Smooth muscle cell (in vitro differentiated cells): ENCODE results near the gene CUX1. TPM values are rescaled to one million over a fixed set of nuclear protein-coding genes. Genes with fewer than 3 reads are reported as not detected.

ENCODE experiments used
- DNase-seq: peaks from one replicate; lab custom pipeline; 2025; ENCODE audit not compliant: unreplicated experiment; lab: John Stamatoyannopoulos, UW
- H2AFZ ChIP-seq: fragments of 200-600 bp; sonication (generic); 2 replicates; pipeline ENCODE4 v1.6.0; 2016; ENCODE audit warnings: antibody characterized with exemption, low read depth, mild to moderate bottlenecking
- H3F3A ChIP-seq: fragments of 200-600 bp; sonication (generic); 2 replicates; pipeline ENCODE4 v1.6.0; 2017; ENCODE audit warnings: antibody characterized with exemption, low read depth
- H3K27ac ChIP-seq: fragments of 200-600 bp; sonication (generic); 2 replicates; pipeline ENCODE4 v1.5.1; 2016; ENCODE audit warnings: low read depth, mild to moderate bottlenecking
- H3K27me3 ChIP-seq: fragments of 200-600 bp; sonication (generic); 2 replicates; pipeline ENCODE4 v1.6.1; 2016; ENCODE audit warnings: low read depth, mild to moderate bottlenecking
- H3K36me3 ChIP-seq: fragments of 200-600 bp; sonication (generic); 2 replicates; pipeline ENCODE4 v1.5.1; 2016; ENCODE audit warnings: low read depth
- H3K4me1 ChIP-seq: fragments of 200-600 bp; sonication (generic); 2 replicates; pipeline ENCODE4 v1.5.1; 2016; ENCODE audit warnings: low read depth
- H3K4me2 ChIP-seq: fragments of 200-600 bp; sonication (generic); 2 replicates; pipeline ENCODE4 v1.6.0; 2016; ENCODE audit warnings: mild to moderate bottlenecking
- H3K4me3 ChIP-seq: fragments of 200-600 bp; sonication (generic); 2 replicates; pipeline ENCODE4 v1.5.1; 2016; ENCODE audit warnings: mild to moderate bottlenecking
- H3K79me2 ChIP-seq: fragments of 200-600 bp; sonication (generic); 2 replicates; pipeline ENCODE4 v1.6.0; 2016; ENCODE audit warnings: low read depth, mild to moderate bottlenecking
- H3K9ac ChIP-seq: fragments of 200-600 bp; sonication (generic); 2 replicates; pipeline ENCODE4 v1.6.0; 2016; ENCODE audit warnings: low read depth
- H3K9me3 ChIP-seq: fragments of 200-600 bp; sonication (generic); replicated peaks from 2 replicates; pipeline ENCODE4 v1.5.1; 2016; ENCODE audit warnings: low read depth
- H4K20me1 ChIP-seq: fragments of 200-600 bp; sonication (generic); 2 replicates; pipeline ENCODE4 v1.6.0; 2016; ENCODE audit warnings: low read depth
- WGBS: methylation state at CpG from one replicate; pipeline ENCODE4 v1.1.7; 2016; ENCODE audit warnings: low lambda C conversion rate; 5-methylcytosine and 5-hydroxymethylcytosine counted together
- polyA plus RNA-seq: library from polyadenylated mRNA; unstranded; fragments of >200 nt; fragmentation: Nextera tagmentation; extraction: Ambion mirVana; gene quantifications from 2 replicates; pipeline ENCODE4 v1.2.1, GENCODE V29; 2016
- total RNA-seq: library from RNA; depleted of rRNA; stranded (reverse); fragments of >200 nt; gene quantifications from 2 replicates; pipeline ENCODE4 v1.2.3, GENCODE V29; 2014
- TF ChIP-seq, protein P1 (sequence below): fragments of 200-600 bp; sonication (generic); IDR thresholded peaks from 2 replicates; pipeline ENCODE4 v1.5.1; 2017; ENCODE audit warnings: borderline replicate concordance, mild to moderate bottlenecking, antibody characterized with exemption; ENCODE audit not compliant: insufficient read depth, poor library complexity, severe bottlenecking

CUX1 gene
- total and polyA plus RNA-seq, 2 experiments from 2014 or later = 56.3 to 78.4 TPM

DNA sequence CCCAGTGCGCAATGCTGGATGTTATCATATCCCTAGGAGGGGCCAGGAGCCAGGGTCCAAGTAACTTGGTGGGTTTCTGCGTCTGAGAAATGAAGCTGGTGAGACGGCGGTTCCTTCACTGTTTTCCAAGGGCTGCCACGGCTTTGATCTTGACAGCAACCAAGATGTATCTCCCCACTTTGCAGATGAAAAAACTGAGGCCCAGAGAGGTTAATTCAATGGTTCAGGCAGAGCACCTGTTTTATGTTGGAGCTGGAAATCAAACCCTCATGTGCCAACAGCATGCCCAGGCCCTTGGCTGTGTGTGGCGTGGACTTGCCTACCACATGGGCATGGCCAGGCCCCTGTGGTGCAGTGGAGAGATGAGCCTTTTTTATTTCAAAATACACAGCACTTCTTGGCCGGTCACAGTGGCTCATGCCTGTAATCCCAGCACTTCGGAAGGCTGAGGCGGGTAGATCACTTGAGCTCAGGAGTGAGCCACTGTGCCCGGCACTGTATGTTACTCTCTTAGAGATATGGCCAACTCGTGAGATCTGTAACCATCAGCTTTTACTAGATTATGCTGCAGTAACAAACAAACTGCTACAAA, 244.0 kb downstream of the CUX1 start:
- Histone ChIP-seq H4K20me1 (peaks cover 60% of the 10 kb centered on the region), H3K36me3 (peaks cover 4% of the 10 kb centered on the region), H3K4me2 (no peak overlapping the region), H3K9ac (peak overlapping the region; percentile 47), H3K4me3 (no peak overlapping the region), H3K79me2 (peaks cover 31% of the 10 kb centered on the region), H3K4me1 (peaks cover 6% of the 10 kb centered on the region), H2AFZ (no peak overlapping the region), H3K9me3 (no peaks in the 10 kb centered on the region), H3K27me3 (no peaks in the 10 kb centered on the region), H3K27ac (peak overlapping the region; percentile 94), H3F3A (peaks cover 20% of the 10 kb centered on the region)
- no peak for DNase-seq
- WGBS = 67% methylated on average over 11 of the region's 11 CpGs
- TF ChIP-seq, protein P1, sequence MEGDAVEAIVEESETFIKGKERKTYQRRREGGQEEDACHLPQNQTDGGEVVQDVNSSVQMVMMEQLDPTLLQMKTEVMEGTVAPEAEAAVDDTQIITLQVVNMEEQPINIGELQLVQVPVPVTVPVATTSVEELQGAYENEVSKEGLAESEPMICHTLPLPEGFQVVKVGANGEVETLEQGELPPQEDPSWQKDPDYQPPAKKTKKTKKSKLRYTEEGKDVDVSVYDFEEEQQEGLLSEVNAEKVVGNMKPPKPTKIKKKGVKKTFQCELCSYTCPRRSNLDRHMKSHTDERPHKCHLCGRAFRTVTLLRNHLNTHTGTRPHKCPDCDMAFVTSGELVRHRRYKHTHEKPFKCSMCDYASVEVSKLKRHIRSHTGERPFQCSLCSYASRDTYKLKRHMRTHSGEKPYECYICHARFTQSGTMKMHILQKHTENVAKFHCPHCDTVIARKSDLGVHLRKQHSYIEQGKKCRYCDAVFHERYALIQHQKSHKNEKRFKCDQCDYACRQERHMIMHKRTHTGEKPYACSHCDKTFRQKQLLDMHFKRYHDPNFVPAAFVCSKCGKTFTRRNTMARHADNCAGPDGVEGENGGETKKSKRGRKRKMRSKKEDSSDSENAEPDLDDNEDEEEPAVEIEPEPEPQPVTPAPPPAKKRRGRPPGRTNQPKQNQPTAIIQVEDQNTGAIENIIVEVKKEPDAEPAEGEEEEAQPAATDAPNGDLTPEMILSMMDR = no peak

DNA sequence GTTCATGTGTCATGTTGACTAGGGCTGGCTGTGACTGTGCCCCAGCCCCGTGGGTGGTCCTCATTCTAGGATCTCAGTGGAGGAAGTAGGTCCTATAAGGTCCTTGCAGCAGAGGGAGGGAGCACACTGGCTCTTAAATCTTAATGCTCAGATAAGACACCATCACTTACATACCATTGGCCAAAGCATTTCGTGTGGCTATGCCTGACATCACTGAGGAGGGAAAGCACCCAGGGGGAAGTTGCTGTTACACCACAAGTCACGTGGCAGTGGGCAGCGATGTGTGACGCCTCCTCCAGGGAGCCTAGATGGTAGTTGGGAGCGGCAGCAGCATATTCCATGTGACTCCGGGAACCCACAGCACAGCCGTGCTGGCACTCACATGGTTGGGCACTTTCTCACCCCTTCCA, 244.6 kb downstream of the CUX1 start:
- Histone ChIP-seq H3K36me3 (peaks cover 4% of the 10 kb centered on the region), H3K4me1 (peaks cover 6% of the 10 kb centered on the region), H4K20me1 (peaks cover 60% of the 10 kb centered on the region), H3K4me3 (no peak overlapping the region), H3F3A (peaks cover 20% of the 10 kb centered on the region), H3K79me2 (peaks cover 28% of the 10 kb centered on the region), H3K9ac (peak overlapping the region; percentile 66), H3K4me2 (peak overlapping the region; percentile 39), H3K9me3 (no peaks in the 10 kb centered on the region), H2AFZ (no peak overlapping the region), H3K27ac (peak overlapping the region; percentile 94), H3K27me3 (no peaks in the 10 kb centered on the region)
- WGBS = 35% methylated on average over 8 of the region's 8 CpGs
- TF ChIP-seq, protein P1 = no peak
- DNase-seq = peak; percentile 63

GRCh38 chr7:102063690-102064180, 246.3 kb downstream of the CUX1 start:
- no peak overlapping the region for H3K4me3 ChIP-seq
- H3K79me2 ChIP-seq = peaks cover 30% of the 10 kb centered on the region
- H3K9ac ChIP-seq = peak overlapping the region; percentile 26
- no peaks in the 10 kb centered on the region for H3K9me3 ChIP-seq
- no peak for DNase-seq
- TF ChIP-seq, protein P1 = no peak
- peak overlapping the region; percentile 94 for H3K27ac ChIP-seq
- H3K36me3 ChIP-seq = no peaks in the 10 kb centered on the region
- H3F3A ChIP-seq = peaks cover 20% of the 10 kb centered on the region
- no peak overlapping the region for H2AFZ ChIP-seq
- H4K20me1 ChIP-seq = peaks cover 68% of the 10 kb centered on the region
- peaks cover 6% of the 10 kb centered on the region for H3K4me1 ChIP-seq
- no peaks in the 10 kb centered on the region for H3K27me3 ChIP-seq
- WGBS = 17% methylated on average over 9 of the region's 9 CpGs
- H3K4me2 ChIP-seq = no peak overlapping the region
